GM18861 (cell line): ENCODE measurements around the gene SCN1A.
"Not testable (repeated sequence)": the region's sequence is repeated elsewhere in the genome, so short reads cannot be mapped to it uniquely, and the experiment has no call there.

Experiments
- ATAC-seq: cut with Tn5 transposase; IDR thresholded peaks from one replicate; pipeline ENCODE4 v1.9.1; 2021; ENCODE audit not compliant: unreplicated experiment

Gene SCN1A

DNA sequence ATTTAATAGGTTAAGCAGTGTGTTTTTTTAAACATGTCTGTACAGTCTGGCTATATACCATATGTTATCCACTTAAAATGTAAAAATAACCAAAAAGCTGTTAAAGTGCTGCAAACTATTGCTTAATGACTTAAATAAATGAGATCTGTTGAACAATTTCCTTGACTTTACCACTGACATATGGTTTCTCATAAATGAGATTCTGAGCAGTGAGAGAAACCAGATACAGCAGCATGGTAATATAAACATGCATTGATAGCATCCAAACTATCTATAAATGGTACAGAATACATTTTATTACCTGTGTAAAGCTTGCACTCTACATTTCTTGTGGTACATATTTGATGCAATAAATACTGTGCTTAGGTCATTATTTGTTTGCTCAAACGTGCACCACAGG is 138.0 kb downstream of the SCN1A start:
- ATAC-seq: no peak

DNA sequence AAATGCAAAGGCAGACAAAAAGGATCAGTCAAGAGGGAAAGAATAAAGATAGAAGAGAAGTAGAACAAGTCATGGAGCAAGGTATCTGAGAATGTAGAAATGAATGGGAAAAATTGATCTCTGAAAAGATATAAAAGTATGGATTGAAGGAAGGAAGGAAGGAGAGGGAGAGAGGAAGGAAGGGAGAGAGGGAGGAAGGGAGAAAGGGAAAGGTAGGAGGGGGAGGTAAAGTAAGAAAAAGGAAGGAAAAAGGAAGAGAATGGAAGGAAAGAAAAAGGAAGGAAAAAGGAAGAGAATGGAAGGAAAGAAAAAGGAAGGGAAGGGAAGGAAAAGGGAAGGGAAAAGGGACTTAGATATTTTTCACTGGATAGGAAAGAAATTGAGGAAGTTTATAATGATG is 142.7 kb downstream of the SCN1A start:
- ATAC-seq: no peak

DNA sequence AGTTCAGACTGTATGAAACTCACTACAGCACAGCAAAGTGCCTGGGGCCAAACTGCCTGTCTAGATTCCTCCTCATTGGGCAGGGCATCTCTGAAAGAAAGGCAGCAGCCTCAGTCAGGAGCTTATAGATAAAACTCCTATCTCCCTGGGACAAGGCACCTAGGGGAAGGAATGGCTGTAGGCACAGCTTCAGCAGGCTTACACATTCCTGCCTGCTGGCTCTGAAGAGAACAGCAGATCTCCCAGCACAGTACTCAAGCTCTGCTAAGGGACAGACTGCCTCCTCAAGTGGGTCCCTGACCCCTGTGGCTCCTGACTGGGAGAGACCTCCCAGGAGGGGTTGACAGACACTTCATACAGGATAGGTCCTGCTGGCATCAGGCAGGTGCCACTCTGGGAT is 155.7 kb downstream of the SCN1A start:
- not testable (repeated sequence) for ATAC-seq

DNA sequence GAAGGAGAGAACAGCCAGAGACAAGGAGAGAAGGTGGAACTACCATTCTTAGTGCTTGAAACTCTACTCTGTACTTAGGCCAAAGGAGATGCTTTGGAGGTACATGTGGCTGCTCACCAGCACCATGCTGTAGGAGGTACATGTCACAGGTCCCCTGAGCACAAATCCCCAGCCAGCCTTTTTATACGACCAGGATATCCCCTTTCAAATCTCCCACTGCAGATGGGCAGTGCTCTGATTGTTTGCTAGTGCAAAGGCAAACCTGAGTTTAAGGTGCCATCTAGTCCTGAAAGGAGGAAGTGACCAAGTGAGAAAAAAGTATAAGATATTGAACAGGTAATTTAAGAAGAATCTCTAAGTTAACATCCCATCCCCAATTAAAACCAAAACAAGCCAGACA is 157.2 kb downstream of the SCN1A start:
- ATAC-seq: no peak

DNA sequence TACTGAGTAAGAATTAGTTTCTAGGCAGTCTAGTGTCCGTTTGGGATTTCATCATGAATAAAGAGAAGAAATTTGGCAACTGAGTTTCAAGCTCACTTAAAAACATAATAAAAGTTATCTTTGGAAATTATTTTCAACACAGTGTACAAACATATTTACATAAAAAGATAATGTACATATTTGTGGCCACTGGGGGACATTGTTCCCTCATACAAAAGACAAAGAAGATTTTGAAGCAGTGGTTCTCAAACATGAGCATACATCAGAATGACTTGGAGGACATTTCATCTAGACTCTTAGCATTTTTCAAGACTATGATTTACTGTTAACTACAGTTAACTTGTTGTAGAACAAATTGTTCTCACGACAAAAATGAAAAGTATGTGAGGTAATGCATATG is 158.6 kb downstream of the SCN1A start:
- no peak for ATAC-seq

DNA sequence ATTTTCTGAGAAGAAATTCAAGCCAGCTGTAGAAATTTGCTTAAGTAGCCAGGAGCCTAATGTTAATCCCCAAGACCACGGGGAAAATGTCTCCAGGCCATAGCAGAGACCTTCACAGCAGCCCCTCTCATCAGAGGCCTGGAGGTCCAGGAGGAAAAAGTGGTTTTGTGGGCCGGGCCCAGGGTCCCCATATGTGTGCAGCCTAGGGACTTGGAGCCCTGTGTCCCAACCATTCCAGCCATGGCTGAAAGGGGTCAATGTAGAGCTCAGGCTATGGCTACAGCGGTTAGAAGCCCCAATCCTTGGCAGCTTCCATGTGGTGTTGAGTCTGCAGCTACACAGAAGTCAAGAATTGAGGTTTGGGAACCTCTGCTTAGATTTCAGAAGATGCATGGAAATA is 160.1 kb downstream of the SCN1A start:
- no peak for ATAC-seq

DNA sequence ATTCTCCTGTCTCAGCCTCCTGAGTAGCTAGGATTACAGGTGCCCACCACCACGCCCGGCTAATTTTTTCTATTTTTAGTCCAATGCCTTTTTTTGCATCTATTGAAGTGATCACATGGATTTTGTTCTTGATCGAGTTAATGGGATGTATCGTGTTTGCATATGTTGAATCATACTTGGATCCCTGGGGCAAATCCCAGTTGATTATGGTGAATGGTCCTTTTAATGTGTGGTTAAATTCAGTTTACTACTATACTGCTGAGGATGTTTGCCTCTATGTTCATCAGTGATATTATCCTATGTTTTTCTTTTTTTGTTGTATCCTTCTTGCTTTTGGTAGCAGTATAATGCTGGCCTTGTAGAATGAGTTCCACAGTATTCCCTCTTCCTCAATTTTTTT is 166.0 kb downstream of the SCN1A start:
- no peak for ATAC-seq

DNA sequence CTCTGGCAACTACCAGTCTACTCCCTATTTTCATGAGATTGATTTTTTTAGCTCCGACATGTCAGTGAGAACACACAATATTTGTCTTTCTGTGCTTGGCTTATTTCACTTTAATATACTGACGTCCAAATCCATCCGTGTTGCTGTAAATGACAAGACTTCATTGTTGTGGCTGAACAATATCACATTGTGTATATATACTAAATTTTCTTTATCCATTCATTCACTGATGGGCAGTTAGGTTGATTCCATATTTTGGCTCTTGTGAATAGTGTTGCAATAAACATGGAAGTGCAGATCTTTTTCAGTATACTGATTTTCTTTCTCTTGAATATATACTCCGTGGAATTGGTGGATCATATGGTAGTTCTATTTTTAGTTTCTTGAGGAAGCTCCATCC is 168.4 kb downstream of the SCN1A start:
- no peak for ATAC-seq

DNA sequence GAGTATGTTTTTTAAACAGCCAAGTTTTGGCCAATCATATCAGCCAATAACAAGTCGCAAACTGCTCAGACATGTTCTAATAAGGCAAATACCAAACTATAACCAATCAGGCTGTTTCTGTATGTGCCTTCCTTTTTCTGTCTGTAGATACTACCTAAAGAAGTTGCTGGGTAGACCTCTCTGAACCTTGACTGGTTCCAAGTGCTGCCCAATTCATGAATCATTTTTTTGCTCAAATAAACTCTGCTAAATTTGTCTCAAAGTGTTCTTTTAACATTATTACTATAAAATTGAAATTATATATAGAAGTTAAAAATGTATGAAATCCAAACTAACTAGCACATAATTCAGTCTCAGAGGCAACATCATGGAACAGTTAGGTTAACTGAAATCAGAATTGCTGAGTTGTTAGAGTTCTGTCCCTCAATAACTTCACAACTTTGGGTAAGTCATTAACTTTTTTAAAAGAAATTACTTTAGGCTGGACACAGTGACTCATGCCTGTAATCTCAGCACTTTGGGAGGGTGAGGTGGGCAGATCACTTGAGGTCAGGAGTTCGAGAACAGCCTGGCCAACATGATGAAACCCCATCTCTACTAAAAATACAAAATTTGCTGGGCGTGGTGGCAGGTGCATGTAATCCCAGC is 169.4 kb downstream of the SCN1A start:
- ATAC-seq: no peak

DNA sequence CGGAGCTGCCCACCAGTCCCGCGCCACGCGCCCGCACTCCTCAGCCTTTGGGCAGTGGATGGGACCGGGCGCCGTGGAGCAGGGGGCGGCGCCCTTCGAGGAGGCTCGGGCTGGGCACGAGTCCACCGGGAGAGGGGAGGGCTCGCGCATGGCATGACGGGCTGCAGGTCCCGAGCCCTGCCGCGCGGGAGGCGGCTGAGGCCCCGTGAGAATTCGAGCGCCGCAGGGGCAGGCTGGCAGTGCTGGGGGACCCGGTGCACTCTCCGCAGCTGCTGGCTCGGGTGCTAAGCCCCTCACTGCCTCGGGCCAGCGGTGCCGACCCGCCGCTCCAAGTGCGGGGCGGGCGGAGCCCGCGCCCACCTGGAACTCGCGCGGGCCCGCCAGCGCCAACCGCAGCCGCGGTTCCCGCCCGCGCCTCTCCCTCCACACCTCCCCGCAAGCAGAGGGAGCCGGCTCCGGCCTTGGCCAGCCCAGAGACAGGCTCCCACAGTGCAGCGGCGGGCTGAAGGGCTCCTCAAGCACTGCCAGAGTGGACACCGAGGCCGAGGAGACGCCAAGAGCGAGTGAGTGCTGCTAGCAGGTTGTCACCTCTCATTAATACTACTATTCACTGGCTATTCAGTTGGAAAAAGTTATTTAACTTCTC is 170.7 kb downstream of the SCN1A start:
- no peak for ATAC-seq

DNA sequence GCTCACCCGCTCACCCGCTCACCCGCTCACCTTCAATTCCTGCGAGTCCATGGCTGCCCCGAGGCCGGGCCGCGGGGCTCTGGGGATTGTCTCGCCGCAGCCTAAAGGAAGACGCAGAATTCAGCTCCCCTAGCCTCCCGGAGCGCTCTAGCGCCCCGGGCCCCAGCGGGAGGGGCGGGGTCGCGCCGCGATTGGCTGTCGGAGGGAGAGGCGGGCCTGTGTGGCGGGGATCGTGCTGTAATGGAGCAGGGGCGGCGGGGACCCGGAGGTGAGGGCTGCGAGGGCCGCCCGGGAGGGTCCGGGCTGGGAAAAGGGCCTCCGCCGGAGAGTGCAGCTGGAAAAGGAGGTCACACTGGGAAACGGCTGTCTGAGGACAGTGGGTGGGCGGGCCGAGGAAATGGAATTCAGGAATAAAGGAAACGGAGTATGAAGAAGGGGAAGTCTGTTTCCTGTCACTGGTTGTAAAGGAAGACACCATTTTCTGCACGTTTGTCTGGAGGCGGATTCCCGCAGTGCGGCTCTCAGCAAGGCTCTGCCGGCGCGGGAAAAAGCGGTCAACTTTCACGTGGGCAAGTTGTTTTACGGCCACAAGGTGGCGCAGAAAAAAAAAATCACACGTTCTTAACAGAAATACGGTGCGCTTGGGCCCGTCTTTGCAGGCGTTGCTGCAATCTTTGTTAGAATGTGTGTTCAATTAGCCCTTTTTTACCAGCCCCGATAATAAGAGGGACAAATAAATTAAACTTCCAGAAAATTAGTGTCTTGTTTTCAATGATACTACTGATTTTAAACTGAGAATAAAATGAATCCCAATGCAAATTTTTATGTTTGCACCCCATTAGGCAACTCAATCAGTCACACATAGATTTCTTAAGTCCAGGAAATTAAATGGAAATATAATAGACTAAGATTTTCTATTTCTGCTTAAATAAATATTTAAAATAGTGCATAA is 173.9 kb downstream of the SCN1A start, which contains the start of gene TTC21B:
Gene TTC21B, minus strand, starts transcription at position 122 of the 952 bp plus-strand sequence. Its CDS starts 71 bp downstream, at position 51.
- ATAC-seq: peak; percentile 81

DNA sequence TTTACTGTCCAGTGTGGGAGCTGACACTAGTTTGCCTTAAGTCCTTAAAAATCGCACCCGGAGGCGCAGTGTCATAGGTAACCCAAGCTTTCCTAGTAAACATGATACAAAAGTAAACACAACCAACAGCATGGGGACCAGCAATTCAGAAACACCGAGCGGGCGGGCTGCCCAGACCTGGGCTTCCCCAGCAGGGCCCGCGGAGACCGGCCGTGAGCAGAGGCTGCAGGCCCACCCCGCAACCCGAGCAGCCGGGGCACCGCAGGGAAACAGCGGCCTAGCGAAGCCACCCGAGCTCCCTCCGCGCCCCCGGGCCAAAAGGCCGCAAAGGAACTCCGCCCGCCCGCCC is 174.5 kb downstream of the SCN1A start:
- peak; percentile 17 for ATAC-seq

DNA sequence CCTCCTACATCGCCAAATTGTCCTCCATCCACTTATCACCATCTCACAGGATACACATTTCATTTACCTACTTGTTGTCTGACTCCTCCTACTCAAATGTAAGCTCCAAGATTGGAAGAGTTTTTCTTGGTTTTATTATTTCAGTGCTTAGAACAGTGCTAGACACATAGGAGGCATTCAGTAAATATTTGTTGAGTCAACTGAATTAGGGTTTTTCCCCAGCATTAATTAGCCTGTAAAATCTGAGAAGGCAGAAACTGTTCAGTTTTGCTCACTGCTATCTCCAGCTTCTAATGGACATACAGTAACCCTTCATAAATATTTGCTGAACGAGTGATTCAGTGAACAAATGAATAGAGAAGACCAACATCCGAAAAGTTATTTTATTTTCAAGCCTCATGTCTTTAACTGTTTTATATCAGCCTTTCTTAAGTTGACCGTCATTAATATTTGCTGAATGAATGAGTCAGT is 175.0 kb downstream of the SCN1A start:
- peak; percentile 23 for ATAC-seq

DNA sequence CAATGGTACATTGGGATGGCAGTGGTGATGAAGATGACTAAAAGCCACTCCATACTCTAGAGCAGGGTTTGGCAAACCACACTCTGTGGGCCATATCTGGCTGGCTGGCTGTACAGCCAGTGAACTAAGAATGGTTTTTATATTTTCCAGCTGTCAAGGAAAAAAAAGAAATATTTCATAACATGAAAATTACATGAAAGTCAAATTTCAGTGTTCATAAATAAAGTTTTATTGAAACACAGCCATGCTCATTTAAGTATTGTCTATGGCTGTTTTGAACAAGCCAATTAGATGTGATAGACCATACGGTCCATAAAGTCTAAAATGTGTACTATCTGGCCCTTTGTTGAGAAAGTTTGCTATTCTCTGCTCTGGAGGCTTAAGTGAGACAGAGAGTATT is 175.7 kb downstream of the SCN1A start:
- ATAC-seq: no peak

DNA sequence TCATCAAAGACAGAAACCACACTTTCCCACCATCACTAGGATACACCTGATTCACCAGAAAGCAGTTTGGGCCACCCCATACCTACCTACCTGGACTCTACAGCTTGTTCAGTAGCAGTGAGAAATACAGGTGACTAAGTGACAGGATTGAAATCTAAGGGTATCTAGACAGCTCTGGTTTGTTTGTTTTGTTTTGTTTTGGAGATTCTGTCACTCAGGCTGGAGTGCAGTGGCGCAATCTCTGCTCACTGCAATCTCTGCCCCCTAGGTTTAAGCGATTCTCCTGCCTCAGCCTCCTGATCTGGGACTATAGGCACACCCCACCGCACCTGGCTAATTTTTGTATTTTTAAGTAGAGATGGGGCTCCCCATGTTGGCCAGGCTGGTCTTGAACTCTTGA is 177.4 kb downstream of the SCN1A start:
- no peak for ATAC-seq

DNA sequence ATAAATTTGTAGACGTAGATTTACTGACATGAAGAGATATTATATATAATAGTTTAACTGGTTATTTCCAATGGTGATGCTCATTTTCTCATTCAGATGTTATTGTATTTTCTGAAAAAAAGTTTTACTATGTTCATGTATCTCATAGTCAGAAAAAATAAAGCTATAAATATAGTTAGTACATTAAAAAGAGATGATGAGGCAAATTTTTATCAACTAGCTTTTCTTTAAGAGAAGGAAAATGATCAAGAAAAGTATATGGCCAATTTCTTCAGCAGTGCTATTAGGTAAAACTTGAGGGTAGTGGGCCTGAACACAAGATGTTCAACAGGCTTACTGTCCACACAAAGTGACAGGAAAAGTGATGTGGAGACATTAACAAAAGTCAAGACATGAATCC is 186.0 kb downstream of the SCN1A start:
- ATAC-seq: no peak

DNA sequence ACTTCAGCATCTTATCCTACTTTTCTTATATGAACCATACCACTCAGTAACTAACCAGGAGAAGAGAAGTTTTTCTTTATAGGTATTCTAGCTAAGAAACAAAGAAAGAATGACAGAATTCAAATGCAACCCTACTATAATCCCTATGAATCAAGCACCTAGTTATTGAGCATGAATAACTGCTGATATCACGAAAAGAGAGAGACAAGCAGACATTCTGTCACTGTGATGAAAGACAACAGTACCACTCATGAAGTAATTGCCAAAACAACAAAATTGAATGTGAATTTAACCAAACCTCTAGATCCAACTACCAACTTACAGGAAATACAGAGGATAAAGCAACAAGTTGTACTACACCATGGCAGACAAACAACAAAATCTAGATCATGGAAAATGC is 189.6 kb downstream of the SCN1A start:
- no peak for ATAC-seq
